ENCODE results near the gene CSK.

The CSK gene

DNA sequence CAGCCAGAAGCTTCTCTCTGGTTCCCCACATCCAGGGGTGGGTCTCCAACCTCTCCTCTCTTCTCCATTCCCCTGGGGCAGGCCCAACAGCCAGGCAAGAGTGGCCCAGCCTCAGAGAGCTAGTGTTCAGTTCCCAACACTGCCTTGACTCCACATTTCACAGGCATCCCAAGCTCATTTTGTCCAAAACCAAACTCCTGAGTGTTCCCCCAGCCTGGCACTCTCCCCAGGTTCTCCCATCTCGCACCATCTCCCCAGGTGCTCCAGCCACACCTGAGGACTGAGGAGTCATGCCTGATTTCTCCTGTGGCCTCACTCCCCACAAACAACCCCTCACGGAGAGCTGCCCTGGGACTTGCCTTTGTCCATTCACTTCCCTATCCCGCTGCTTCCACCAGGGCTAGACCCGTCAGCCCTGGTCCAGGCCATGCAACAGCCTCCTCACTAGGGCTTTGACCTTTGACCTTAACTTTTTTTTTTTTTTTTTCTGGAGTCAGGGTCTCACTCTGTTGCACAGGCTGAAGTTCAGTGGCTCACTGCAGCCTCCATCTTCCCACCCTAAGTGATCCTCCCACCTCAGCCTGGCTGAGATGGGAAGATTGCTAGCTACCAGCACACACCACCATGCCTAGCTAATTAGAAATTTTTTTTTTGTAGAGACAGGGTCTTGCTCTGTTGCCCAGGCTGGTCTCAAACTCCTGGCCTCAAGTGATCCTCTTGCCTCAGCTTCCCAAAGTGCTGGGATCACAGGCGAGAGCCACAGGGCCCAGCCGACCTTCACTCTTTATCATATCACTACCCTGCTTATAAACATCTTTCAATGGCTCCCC is 3.9 kb upstream of the CSK start:
- no peak for DNase-seq (ENCODE audit: low read depth)
- TF ChIP-seq, protein P1, sequence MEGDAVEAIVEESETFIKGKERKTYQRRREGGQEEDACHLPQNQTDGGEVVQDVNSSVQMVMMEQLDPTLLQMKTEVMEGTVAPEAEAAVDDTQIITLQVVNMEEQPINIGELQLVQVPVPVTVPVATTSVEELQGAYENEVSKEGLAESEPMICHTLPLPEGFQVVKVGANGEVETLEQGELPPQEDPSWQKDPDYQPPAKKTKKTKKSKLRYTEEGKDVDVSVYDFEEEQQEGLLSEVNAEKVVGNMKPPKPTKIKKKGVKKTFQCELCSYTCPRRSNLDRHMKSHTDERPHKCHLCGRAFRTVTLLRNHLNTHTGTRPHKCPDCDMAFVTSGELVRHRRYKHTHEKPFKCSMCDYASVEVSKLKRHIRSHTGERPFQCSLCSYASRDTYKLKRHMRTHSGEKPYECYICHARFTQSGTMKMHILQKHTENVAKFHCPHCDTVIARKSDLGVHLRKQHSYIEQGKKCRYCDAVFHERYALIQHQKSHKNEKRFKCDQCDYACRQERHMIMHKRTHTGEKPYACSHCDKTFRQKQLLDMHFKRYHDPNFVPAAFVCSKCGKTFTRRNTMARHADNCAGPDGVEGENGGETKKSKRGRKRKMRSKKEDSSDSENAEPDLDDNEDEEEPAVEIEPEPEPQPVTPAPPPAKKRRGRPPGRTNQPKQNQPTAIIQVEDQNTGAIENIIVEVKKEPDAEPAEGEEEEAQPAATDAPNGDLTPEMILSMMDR (conservative IDR thresholded peaks at IDR 0.05; ENCODE audit: low read length): no peak
- no peak overlapping the region for H3K4me3 ChIP-seq (ENCODE audit: low read length)

DNA sequence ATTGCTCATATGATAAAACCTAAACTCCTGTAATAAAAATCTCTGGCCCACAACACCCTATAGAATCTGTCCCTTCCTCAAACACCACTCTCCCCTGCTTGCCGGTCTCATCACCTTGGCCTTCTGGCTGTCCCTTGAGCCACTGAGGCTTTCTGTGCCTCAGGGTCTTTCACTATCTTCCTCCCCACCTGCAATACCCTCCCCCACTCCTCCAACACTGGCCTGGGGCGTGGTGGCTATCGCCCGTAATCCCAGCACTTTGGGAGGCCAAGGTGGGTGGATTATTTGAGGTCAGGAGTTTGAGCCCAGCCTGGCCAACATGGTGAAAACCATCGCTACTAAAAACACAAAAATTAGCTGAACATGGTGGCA is 3.3 kb upstream of the CSK start:
- no peak for DNase-seq (ENCODE audit: low read depth)
- no peak overlapping the region for H3K4me3 ChIP-seq (ENCODE audit: low read length)
- TF ChIP-seq, protein P1 (conservative IDR thresholded peaks at IDR 0.05; ENCODE audit: low read length): no peak

DNA sequence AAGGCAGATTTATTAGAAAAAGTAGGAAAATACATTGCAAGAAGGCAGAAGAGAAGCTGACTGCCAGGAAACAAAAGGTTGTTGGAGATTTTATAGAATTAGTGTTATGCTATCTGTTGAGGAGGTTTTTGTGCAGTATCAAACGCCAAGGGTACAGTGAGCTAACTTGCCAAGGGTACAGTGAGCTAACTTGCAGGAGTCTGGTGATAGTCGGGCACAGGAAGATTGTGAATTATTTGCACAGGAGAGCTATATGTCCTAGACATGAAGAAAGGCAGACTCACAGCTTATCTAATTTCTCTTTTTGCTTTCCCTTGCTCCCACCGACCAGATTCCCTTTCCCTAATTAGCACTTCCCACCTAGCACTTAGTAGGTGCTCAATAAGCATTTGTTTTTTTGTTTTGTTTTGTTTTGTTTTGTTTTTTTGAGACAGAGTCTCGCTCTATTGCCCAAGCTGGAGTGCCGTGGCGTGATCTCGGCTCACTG is 2.7 kb upstream of the CSK start:
- TF ChIP-seq, protein P1 (conservative IDR thresholded peaks at IDR 0.05; ENCODE audit: low read length): no peak
- no peak overlapping the region for H3K4me3 ChIP-seq (ENCODE audit: low read length)
- no peak for DNase-seq (ENCODE audit: low read depth)

DNA sequence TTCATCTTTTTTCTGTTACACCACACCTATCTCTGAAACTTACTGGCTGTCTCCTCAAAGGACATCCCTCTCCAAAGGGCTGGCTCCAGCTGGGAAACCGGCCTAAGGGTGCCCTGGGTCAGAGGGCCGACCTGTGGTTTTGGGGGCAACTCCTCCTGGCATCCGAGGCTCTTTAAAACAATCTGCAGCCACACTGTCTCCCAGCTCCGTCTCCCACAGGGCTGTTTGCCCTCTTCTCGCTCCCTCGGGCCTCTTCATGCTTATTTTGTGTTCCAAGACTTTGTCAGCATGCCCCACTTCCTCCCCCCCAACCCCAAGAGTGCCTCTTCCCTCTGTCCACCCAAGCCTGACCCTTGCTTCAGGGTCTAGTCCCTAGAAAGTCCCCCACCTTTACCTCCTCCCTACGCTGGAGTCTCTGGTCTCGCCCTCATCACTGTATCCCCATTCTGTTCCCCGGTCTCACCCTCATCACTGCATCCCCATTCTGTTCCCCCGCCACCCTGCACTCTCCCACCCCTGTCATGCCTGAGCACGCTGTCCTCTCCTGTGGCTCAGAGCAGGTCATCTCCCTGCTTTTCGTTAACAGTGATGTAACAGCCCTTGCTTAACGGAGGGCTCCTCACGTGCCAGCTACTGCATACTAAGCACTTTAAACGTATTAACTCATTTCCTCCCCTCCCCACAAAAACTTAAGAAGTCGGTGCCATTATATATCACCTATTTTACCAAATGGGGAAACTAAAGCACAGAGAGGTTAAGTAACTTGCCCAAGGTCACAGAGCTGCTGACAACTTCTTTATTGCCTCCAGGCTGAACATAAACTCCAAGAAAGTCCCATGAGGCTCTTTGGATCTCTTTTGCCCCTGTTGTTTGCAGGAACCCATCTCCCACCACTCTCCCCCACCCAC is 1.1 kb upstream of the CSK start:
- TF ChIP-seq, protein P1 (conservative IDR thresholded peaks at IDR 0.05; ENCODE audit: low read length): no peak
- no peak overlapping the region; the same call in 1 of the 2 replicates for H3K4me3 ChIP-seq (ENCODE audit: low read length)
- peak; percentile 47 for DNase-seq (ENCODE audit: low read depth)

DNA sequence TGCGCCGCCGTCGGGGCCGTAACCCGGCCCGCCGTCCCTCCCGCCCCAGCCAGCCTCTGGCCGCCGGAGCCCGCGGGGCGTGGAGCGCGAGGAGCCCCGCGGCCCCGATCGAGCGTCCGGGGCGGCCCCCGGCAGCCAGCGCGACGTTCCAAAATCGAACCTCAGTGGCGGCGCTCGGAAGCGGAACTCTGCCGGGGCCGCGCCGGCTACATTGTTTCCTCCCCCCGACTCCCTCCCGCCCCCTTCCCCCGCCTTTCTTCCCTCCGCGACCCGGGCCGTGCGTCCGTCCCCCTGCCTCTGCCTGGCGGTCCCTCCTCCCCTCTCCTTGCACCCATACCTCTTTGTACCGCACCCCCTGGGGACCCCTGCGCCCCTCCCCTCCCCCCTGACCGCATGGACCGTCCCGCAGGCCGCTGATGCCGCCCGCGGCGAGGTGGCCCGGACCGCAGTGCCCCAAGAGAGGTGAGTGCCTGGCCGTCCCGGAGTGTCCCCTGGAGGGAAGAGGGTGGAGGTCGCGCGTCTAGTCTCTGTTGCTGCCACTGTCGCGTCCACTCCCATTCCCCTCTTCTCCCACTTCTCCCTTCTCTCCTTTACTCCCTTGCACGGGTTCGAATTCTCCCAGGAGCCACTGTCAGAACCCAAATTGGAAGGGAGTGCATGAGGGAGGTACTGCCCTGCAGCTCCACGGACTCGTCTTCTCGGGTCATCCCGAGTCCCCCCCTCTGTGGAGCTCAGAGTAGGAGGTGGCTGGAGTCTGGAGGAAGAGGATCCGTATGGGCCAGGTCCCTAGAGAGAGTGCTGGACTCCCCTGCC is 585 bp downstream of the CSK start:
- TF ChIP-seq, protein P1 (conservative IDR thresholded peaks at IDR 0.05; ENCODE audit: low read length): no peak
- DNase-seq (ENCODE audit: low read depth): no peak
- H3K4me3 ChIP-seq (ENCODE audit: low read length): peak overlapping the region; percentile 85

DNA sequence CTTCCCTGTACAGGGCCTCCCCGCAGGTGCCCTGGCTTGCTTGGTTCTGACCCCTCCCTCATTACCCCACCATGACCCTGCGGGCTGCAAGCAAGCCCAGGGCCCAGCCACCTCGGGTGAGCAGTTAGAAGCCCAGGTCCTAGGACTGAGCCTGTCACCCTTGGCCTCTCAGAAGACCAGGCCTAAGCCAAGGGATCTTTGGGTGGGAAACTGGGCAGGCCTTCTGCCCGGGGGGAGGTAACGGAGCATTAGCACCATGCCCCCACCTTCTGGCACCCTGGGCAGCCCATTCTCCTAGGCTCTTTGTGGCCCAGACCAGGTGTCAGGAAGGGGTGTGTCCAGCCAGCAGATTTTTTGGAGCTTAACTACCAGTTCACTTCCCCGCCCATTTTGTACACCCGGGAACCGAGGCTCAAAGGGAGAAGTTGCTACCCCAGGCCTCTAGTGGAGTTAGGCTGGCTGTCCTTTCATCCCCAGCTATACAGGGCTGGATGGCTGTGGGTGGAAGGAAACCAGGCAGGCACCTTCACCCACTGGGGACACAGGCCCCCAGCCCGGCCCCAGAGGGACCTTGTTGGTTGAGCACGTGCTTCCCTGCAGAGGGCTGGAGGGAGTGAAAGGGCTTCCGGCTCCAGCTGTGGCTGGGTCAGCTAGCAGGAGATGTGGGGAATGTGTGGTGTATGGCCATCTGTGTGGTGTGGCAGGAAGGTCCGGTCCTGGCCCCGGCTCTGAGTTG is 1.4 kb downstream of the CSK start:
- TF ChIP-seq, protein P1 (conservative IDR thresholded peaks at IDR 0.05; ENCODE audit: low read length): no peak
- no peak for DNase-seq (ENCODE audit: low read depth)
- H3K4me3 ChIP-seq (ENCODE audit: low read length): peak overlapping the region; percentile 85

All from AG10803 (cell line).